DMS79 treated with DMSO at 0.1 percent for 48 hours (cell line): ENCODE results near the gene CCT6B.
A peak's percentile ranks its signal among the peaks of the same experiment; 100 is the strongest.
"Not testable (repeated sequence)": the region's sequence is repeated elsewhere in the genome, so short reads cannot be mapped to it uniquely, and the experiment has no call there.

Source experiments
- DNase-seq: peaks from one replicate; lab custom pipeline; 2025; lab: John Stamatoyannopoulos, UW

CCT6B gene

DNA sequence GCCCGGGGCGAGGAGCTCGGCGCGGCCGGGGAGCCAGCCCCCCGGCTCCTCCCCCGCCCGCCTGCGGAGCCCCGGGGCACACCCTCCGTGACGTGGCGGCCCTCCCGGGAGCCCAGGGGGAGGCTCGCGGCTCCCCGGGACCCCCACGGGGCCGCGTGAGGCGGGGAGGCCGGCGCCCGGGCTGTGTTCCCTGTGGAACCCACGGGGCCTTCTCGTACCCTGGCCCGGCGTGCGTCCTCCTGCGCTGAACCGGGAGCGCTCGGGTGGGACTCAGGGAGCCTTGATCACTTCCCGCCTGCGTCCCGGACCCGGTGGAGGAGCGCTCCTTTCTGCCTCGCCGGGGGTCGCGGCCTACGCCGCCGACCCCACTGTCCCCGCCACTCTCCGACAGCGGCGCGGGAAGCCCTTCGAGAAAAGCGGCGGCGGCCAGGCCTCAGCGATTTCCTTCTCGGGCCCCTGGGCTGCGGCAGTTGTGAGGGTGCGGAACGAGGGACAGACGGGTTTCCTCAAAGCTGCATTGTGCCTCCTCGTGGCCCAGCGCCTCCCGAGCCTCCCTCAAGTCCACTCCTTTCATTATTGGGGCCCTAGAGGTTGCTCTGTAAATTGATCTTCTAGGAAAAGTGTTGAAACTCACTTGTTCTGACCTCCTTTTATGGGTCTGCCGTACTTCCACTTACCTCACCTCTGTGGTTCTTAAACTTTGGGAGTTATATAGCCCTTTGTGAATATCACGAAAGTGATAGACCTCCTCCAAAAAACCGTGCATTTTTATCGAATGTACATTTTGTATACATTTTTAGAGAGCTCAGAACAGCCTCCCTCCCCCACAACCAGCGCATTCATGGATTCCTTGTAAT lies 19.6 kb upstream of the CCT6B start:
- DNase-seq: peak; percentile 56

- peak; percentile 90 for DNase-seq
Measured at GRCh38 chr17:34980353-34980680, 19.1 kb upstream of the CCT6B start, which contains the start of gene LIG3. Gene LIG3, plus strand, starts transcription at chr17:34980512. Its CDS starts 2,494 bp downstream, at chr17:34983006.

- DNase-seq: no peak
Measured at GRCh38 chr17:34979650-34980352, 18.5 kb upstream of the CCT6B start.

- DNase-seq: no peak
Measured at GRCh38 chr17:34979153-34979552, 17.9 kb upstream of the CCT6B start.

- DNase-seq: no peak
Measured at GRCh38 chr17:34974794-34975785, 13.8 kb upstream of the CCT6B start.

GRCh38 chr17:34974179-34974578 lies 12.9 kb upstream of the CCT6B start:
- no peak for DNase-seq

- DNase-seq: no peak
Measured at GRCh38 chr17:34958438-34958837, 2.8 kb downstream of the CCT6B start.

DNA sequence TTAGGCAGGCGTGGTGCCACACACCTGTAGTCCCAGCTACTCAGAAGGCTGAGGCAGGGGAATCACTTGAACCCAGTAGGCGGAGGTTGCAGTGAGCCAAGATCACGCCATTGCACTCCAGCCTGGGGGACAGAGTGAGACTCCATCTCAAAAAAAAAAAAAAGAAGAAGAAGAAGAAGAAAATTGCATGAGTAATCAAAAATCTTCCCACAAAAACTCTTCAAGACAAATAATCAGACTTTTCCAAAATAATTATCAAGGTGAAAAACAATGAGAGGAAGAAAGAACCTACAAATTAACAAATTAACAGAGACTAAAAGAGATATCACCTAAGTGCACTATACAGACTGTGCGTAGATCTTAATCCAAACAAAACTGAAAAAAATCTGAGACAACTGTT lies 10.5 kb downstream of the CCT6B start:
- DNase-seq: not testable (repeated sequence)

DNA sequence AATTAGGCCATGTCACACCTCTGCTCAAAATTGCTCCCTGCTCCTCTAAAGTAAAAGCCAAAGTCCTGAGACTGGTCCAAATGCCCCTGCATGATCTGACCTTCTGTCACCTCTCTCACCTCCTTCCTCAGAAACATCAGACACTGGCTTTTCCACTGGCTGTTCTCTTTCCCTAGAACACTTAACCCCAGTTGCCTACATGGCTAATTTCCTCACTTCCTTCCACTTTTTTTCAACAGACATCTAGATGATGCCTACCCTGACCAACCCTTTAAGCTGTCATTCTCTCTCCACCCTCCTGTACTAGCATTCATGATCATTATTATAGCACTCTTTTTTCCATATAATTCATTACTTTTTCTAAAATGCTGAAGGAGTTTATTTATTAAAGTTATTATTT lies 31.0 kb downstream of the CCT6B start:
- DNase-seq: no peak

GRCh38 chr17:34926661-34927060 lies 34.6 kb downstream of the CCT6B start:
- no peak for DNase-seq

- DNase-seq: no peak
Measured at GRCh38 chr17:34920676-34921075, 40.6 kb downstream of the CCT6B start.

DNA sequence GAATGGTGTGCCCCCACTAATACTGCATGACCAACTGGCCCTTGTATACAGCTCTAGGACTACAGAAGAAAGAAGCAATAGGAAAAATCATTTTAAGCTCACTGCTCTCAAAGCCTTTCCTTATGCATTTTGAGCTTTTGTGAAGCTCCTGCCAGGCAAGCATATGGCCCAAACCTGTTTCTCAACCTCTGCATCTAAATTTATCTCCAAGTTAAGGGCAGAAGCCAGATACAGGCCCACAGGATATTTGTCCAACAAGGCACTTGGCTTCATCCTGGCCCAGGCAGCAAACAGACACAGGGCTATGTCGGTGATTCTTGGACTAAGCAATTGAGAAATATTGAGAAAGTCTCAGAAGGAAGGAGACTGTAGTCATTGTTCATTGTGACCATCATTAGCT lies 43.9 kb downstream of the CCT6B start:
- no peak for DNase-seq

DNA sequence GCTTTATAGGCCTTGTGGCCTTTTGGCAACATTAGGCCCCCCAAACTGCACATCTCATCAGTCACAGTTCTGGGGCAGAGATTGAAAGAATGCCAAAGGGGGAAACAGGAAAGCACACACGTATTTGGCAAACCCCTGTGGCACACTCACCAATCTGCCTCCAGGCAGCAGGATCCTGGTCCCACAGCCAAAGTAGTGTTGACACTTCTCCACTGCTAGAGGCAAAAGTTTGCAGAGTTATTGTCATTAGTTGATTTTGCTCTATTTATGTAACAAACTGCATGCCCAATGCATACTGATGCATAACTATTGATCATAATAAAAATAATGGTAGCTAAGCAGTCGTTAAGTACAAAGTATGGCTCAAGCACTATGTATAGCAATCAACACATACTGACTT lies 45.1 kb downstream of the CCT6B start:
- no peak for DNase-seq

- DNase-seq: no peak
Measured at GRCh38 chr17:34913001-34913400, 48.3 kb downstream of the CCT6B start.

DNA sequence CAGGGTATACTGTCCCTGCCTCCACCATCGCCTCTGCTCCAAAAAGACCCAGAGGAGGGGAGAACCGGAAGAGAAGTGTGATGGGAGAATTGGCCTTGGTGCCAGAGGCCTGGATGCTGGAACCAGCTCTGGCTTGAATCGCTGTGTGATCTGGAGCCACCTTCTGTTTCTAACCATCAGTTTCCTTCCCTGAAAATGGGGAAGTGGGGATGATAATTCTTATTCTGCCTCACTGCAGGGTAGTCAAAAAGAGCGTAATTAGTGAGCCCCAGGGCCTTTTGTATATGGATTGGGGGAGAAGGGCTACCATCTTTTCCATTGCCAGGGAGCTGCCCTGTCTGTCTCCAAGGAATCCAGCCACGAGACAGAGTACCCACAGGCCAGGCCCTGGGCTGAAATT lies 52.2 kb downstream of the CCT6B start:
- no peak for DNase-seq

- no peak for DNase-seq
Measured at GRCh38 chr17:34902831-34903547, 58.3 kb downstream of the CCT6B start.

DNA sequence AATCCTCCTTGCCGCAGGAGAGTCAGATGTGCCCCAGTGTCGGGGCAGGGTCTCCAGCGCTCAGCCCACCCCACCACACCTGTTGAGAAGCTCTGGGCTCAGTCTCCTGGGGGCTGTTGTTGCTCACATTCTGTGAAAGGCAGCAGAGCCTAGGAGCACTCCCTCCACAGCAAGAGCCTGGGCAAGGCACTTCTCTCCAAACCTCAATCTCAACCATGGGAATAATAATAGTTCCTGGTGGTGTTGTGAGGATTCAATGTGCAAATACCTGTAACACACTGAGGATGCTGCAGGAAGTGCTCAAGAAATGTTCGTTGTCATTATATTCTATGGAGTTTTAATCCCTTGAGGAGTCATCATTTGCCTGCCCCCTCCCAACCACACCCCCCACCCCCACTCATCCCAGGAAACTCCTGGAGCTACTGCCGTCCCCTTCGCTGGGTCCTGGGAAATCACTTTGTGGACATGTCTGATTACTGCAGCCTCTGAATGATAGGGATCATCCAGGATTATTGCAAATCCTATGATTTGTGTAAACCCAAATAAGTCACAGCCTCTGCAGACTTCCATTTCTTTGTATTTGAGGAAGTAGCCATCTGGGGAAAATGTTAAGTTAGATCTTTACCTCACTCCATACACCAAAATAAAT lies 61.5 kb downstream of the CCT6B start:
- DNase-seq: no peak

DNA sequence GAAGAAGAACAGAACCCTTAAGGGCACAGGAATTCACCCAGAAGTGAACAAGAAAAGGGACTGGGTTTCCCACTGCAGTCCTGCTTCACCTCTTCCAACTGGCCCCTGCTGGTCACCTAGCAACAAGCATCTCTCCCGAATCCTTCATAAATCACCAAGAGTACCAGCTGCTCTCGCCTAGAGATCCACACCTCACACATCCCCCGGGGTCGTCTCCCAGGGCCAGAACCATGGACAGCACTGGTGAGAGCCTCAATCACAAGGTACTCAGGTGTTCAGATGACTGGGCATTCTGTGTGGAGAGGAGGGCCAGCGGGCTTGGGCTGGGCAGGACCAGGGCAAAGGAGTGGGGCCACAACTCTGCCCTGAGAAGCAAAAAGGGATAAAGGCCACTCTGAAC lies 65.9 kb downstream of the CCT6B start:
- no peak for DNase-seq

- DNase-seq: no peak
Measured at GRCh38 chr17:34894964-34895363, 66.3 kb downstream of the CCT6B start.

GRCh38 chr17:34892461-34893249 lies 68.6 kb downstream of the CCT6B start:
- peak; percentile 42 for DNase-seq
